Activated CD4-positive, alpha-beta T cell treated with anti-CD3 and anti-CD28 coated beads for 36 hours (primary cell): ENCODE results near the gene CREB5. TPM values are rescaled to one million over a fixed set of nuclear protein-coding genes. Genes with fewer than 3 reads are reported as not detected.

Experiments used
- ATAC-seq: fragments of 200-7000 bp; cut with Tn5 transposase; one replicate; pipeline ENCODE4 v1.10.0; 2021; ENCODE audit warnings: mild to moderate bottlenecking, moderate library complexity
- CTCF ChIA-PET: fragments of 350-600 bp; sonication (Branson Sonifier 250); formaldehyde crosslinking; loops from one replicate; lab custom pipeline; 2021; ENCODE audit warnings: antibody characterized with exemption; lab: Charles Lee
- POLR2A ChIA-PET: fragments of 350-600 bp; sonication (Branson Sonifier 250); formaldehyde crosslinking; loops from one replicate; lab custom pipeline; 2021; ENCODE audit warnings: antibody characterized with exemption, inconsistent platforms; lab: Charles Lee
- DNase-seq: peaks from one replicate; pipeline ENCODE4 v3.0.0-alpha.2; 2020
- H3K27ac Mint-ChIP-seq: one replicate; pipeline ENCODE4 v1.8.0; 2021; ENCODE audit warnings: mixed read lengths
- H3K27me3 Mint-ChIP-seq: one replicate; pipeline ENCODE4 v1.8.0; 2021; ENCODE audit warnings: mixed read lengths
- H3K36me3 Mint-ChIP-seq: one replicate; pipeline ENCODE4 v1.8.0; 2021; ENCODE audit warnings: low read depth, mixed read lengths
- H3K4me1 Mint-ChIP-seq: one replicate; pipeline ENCODE4 v1.8.0; 2021; ENCODE audit warnings: mixed read lengths
- H3K4me3 Mint-ChIP-seq: one replicate; pipeline ENCODE4 v1.8.0; 2021; ENCODE audit warnings: mild to moderate bottlenecking, moderate library complexity, mixed read lengths
- H3K9me3 Mint-ChIP-seq: one replicate; pipeline ENCODE4 v1.8.0; 2021; ENCODE audit warnings: low read depth, mixed read lengths
- intact Hi-C, 2 experiments: fragments of 100-400 bp; cut with DNase I in 1 of 2; cut with micrococcal nuclease in 1 of 2; formaldehyde crosslinking; loops; one replicate each; pipeline versions ENCODE4 v1.14.2 to v1.15.1; 2022 to 2024; cut with DNase I, micrococcal nuclease
- total RNA-seq, 2 experiments: library from RNA; stranded (reverse); gene quantifications; one replicate each; pipeline ENCODE4 v1.2.3, GENCODE V29; 2021

CREB5 gene
- total RNA-seq, 2 experiments from 2014 or later = 0.50 to 0.61 TPM

DNA sequence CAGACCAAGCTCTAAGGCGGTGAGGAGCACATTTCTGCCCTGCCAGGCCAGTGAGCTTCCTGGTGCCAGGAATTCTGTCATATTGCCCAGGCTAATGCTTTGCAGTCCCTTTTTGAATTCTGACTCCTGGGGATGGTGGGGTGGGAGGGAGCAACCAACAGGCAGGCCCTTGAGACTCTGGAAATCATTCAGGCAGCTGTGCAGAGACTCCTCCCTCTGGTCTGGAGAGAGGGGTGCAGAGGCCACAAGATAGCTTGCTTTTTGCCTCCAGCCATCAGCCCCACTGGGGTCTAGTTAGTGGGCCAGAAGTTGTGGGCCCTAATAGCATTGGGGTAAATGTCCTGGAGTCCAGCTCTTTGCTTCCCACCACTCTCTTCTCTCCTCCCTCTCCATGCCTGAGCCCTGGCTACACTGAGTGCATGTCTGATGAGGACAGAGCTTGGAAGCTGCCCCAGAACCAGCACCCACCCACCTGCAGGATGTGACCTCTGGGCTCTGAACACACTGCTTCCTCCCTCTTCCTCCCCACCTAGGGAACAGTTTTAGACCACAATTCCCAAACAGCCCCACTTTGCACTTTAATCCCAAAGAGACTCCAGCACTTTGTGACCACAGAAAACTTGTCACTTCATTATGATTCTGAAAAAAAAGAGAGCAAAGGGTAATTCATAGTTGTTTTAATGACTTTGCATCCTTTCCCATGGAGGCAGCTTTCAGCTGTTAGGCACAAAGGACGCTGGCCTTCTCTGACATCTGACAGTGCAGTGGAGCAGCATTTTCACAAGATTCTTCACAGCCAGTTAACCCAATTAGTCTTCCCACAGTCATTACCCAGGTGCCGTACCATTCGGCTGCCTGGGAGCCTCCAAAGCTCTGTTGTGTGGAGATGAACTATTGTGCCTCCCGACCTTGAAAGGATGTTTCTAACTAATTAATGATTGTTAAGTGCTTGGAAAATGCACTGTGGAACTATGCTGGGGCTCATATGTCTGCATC is 283.3 kb downstream of the CREB5 start:
- ATAC-seq (no peak), DNase-seq (no peak)
- no peaks in the 10 kb centered on the region for H3K9me3 Mint-ChIP-seq
- H3K27ac Mint-ChIP-seq = no peak overlapping the region
- intact Hi-C loops = no loop called here
- POLR2A ChIA-PET = no interaction called here
- no peaks in the 10 kb centered on the region for H3K4me1 Mint-ChIP-seq
- peaks cover 3% of the 10 kb centered on the region for H3K27me3 Mint-ChIP-seq
- CTCF ChIA-PET = interaction anchor here (0.9 kb wide), 1 partner anchor 57 kb away, joined by 3 read pairs; no protein-coding TSS in a partner anchor
- H3K4me3 Mint-ChIP-seq = no peak overlapping the region
- no peaks in the 10 kb centered on the region for H3K36me3 Mint-ChIP-seq

- intact Hi-C loops = no loop called here
- H3K4me1 Mint-ChIP-seq = no peaks in the 10 kb centered on the region
- POLR2A ChIA-PET = interaction anchor here (0.6 kb wide), 1 partner anchor 638 kb away, joined by 4 read pairs; no protein-coding TSS in a partner anchor
- ATAC-seq (no peak), DNase-seq (no peak)
- no peaks in the 10 kb centered on the region for H3K36me3 Mint-ChIP-seq
- no peaks in the 10 kb centered on the region for H3K27me3 Mint-ChIP-seq
- H3K27ac Mint-ChIP-seq = no peak overlapping the region
- H3K9me3 Mint-ChIP-seq = no peaks in the 10 kb centered on the region
- H3K4me3 Mint-ChIP-seq = no peak overlapping the region
- CTCF ChIA-PET = interaction anchor here (0.6 kb wide), 1 partner anchor 16 kb away, joined by 3 read pairs; no protein-coding TSS in a partner anchor
These were observed 285.7 kb downstream of the CREB5 start for GRCh38 chr7:28697913-28698563.

- Mint-ChIP-seq H3K4me3 (no peak overlapping the region), H3K27ac (no peak overlapping the region), H3K9me3 (no peaks in the 10 kb centered on the region), H3K4me1 (no peaks in the 10 kb centered on the region), H3K27me3 (no peaks in the 10 kb centered on the region), H3K36me3 (no peaks in the 10 kb centered on the region)
- POLR2A ChIA-PET = no interaction called here
- intact Hi-C loops = no loop called here
- DNase-seq (no peak), ATAC-seq (no peak)
- CTCF ChIA-PET = interaction anchor here (1.3 kb wide), 1 partner anchor 22 kb away, joined by 3 read pairs; no protein-coding TSS in a partner anchor
These were observed 286.5 kb downstream of the CREB5 start for GRCh38 chr7:28698840-28699239.

- H3K27me3 Mint-ChIP-seq = no peaks in the 10 kb centered on the region
- no peak for ATAC-seq
- no peaks in the 10 kb centered on the region for H3K9me3 Mint-ChIP-seq
- H3K4me3 Mint-ChIP-seq = no peak overlapping the region
- ChIA-PET CTCF (interaction anchor here (1.3 kb wide), 1 partner anchor 20 kb away, joined by 3 read pairs; no protein-coding TSS in a partner anchor), POLR2A (interaction anchor here (0.7 kb wide), 1 partner anchor 47 kb away, joined by 3 read pairs; no protein-coding TSS in a partner anchor)
- H3K36me3 Mint-ChIP-seq = no peaks in the 10 kb centered on the region
- intact Hi-C loops = no loop called here
- no peak overlapping the region for H3K27ac Mint-ChIP-seq
- H3K4me1 Mint-ChIP-seq = no peaks in the 10 kb centered on the region
- DNase-seq = no peak
These were observed 287.8 kb downstream of the CREB5 start for GRCh38 chr7:28700096-28700495.

DNA sequence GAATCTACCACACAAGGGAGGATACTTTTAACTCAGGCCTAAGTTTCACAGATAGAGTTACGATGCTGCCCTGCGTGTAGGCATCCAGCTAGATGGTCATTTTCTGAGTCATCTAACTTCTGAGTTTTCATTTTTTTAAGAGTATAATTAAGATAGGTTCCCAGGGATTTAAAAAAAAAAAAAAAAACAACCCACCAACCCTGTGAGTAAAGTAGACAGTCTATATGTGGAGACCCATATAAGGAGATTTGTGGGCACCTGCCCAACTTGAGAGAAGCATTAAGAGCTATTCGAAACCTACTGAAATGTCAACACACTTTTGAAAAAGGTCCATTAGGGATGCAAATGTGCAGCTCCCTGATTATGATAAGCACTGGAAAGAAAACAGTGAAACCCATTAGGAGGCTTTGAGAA is 288.5 kb downstream of the CREB5 start:
- CTCF ChIA-PET = interaction anchor here (0.7 kb wide), 1 partner anchor 810 kb away, joined by 3 read pairs; no protein-coding TSS in a partner anchor

DNA sequence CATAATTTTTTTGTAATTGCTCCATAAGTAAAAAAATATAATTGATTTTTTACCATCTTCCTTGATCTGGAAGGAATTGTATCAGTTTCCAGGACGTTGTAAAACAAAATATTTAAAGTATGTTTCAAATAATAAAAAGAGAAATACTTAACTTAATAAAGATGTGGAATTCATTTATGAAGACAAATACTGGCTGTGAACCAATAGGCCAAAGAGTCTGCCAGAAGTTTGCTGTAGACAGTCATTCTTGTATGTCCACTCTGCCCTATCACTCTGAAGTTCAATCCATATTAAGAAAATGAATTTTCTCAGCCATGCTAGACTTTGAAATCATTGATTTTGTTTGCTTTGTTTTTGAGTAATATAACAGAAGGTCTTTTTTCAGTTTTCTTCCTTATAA is 289.4 kb downstream of the CREB5 start:
- intact Hi-C loops = no loop called here
- ChIA-PET CTCF (no interaction called here), POLR2A (no interaction called here)
- ATAC-seq = no peak
- Mint-ChIP-seq H3K4me1 (no peaks in the 10 kb centered on the region), H3K9me3 (no peaks in the 10 kb centered on the region), H3K27ac (no peak overlapping the region), H3K4me3 (no peak overlapping the region), H3K36me3 (no peaks in the 10 kb centered on the region), H3K27me3 (no peaks in the 10 kb centered on the region)
- no peak for DNase-seq

More for the DNA sequence above, 288.5 kb downstream of the CREB5 start:
- intact Hi-C loops = no loop called here
- Mint-ChIP-seq H3K4me1 (no peaks in the 10 kb centered on the region), H3K27me3 (no peaks in the 10 kb centered on the region), H3K9me3 (no peaks in the 10 kb centered on the region), H3K36me3 (no peaks in the 10 kb centered on the region), H3K27ac (no peak overlapping the region), H3K4me3 (no peak overlapping the region)
- DNase-seq = no peak
- POLR2A ChIA-PET = no interaction called here
- ATAC-seq = no peak

DNA sequence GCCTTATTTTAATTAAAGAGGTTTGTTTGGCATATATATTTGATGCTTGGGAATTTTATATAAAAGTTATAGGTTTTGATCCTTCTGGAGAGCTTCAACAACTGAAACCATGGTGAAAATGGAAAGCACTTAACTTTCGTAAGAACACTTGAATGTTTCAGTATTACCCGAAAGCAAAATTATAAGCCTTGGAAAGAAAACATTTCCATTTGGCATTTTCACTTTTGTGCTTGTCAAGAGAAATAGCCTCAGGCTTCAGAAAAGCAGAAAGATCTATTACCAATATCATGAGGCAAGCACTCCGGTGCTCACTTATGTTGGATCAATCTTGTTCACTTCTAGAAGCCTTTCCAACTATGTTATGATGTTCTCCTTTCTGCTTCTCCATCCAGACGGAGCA is 289.9 kb downstream of the CREB5 start:
- Mint-ChIP-seq H3K36me3 (no peaks in the 10 kb centered on the region), H3K27ac (no peak overlapping the region), H3K4me1 (no peaks in the 10 kb centered on the region), H3K9me3 (no peaks in the 10 kb centered on the region), H3K4me3 (no peak overlapping the region), H3K27me3 (no peaks in the 10 kb centered on the region)
- intact Hi-C loops = no loop called here
- no peak for ATAC-seq
- DNase-seq = no peak
- ChIA-PET CTCF (no interaction called here), POLR2A (no interaction called here)

DNA sequence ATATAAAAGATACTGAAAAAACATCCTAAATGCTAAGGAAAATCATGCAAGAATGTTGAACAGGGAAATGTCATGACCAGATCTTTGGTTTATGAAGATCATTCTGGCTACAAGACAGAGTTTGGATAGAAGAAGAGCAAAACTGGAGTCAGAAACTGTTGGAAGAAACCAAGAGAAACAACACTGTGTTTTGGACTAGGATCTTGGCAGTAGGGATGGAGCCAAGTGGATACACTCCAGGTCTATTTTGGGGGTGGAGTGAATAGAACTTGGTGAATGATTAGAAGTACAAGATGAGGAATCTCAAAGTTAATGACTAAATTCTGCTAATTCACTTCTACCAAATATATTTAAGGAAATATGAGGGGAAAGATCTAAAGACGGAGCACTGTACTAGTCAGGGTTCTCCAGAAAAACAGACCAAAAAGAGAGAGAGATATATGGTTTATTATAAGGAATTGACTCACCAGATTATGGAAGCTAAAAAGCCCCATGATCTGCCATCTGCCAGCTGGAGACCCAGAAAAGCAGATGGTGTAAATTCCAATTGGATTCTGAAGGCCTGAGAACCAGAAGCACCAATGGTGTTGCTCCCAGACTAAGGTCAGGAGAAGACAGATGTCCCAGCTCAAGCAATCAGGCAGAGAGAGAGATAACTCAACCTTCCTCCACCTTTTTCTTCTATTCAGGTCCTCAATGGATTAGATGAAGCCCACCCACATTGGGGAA is 290.9 kb downstream of the CREB5 start:
- ChIA-PET CTCF (interaction anchor here (0.6 kb wide), 1 partner anchor 315 kb away, joined by 3 read pairs; no protein-coding TSS in a partner anchor), POLR2A (no interaction called here)
- H3K27ac Mint-ChIP-seq = no peak overlapping the region
- H3K4me3 Mint-ChIP-seq = no peak overlapping the region
- no peak for ATAC-seq
- peaks cover 3% of the 10 kb centered on the region for H3K27me3 Mint-ChIP-seq
- H3K4me1 Mint-ChIP-seq = no peaks in the 10 kb centered on the region
- H3K36me3 Mint-ChIP-seq = no peaks in the 10 kb centered on the region
- intact Hi-C loops = no loop called here
- no peaks in the 10 kb centered on the region for H3K9me3 Mint-ChIP-seq
- DNase-seq = no peak

DNA sequence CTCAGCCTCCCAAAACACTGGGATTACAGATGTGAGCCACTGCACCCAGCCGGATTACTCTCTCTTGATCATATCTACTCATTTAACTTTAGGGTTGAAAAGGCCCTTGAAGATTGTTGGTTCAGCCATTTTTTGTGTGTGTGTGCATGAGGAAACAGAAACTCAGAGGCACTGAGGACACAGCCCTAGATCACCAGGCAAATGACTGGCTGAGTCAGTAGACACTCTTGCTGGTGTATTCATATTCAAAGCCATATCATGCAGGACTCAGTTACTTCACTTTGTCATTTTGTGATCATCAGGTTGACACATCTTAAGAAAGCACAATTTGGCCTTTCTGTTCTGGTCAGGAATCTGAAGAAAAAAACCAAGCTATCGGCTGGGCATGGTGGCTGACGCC is 292.4 kb downstream of the CREB5 start:
- intact Hi-C loops = no loop called here
- CTCF ChIA-PET = no interaction called here
- Mint-ChIP-seq H3K36me3 (no peaks in the 10 kb centered on the region), H3K4me3 (no peak overlapping the region), H3K27ac (no peak overlapping the region), H3K9me3 (no peaks in the 10 kb centered on the region), H3K27me3 (peaks cover 3% of the 10 kb centered on the region), H3K4me1 (no peaks in the 10 kb centered on the region)
- DNase-seq (no peak), ATAC-seq (no peak)
- POLR2A ChIA-PET = no interaction called here

GRCh38 chr7:28705350-28705749 is 293.0 kb downstream of the CREB5 start:
- ATAC-seq (no peak), DNase-seq (no peak)
- ChIA-PET POLR2A (no interaction called here), CTCF (no interaction called here)
- intact Hi-C loops = no loop called here
- no peaks in the 10 kb centered on the region for H3K4me1 Mint-ChIP-seq
- H3K36me3 Mint-ChIP-seq = no peaks in the 10 kb centered on the region
- no peak overlapping the region for H3K4me3 Mint-ChIP-seq
- H3K27ac Mint-ChIP-seq = no peak overlapping the region
- H3K9me3 Mint-ChIP-seq = no peaks in the 10 kb centered on the region
- peaks cover 3% of the 10 kb centered on the region for H3K27me3 Mint-ChIP-seq

GRCh38 chr7:28706584-28706983 is 294.3 kb downstream of the CREB5 start:
- DNase-seq = no peak
- ATAC-seq = no peak
- H3K27ac Mint-ChIP-seq = no peak overlapping the region
- no peak overlapping the region for H3K4me3 Mint-ChIP-seq
- H3K27me3 Mint-ChIP-seq = peaks cover 5% of the 10 kb centered on the region
- no peaks in the 10 kb centered on the region for H3K4me1 Mint-ChIP-seq
- H3K36me3 Mint-ChIP-seq = no peaks in the 10 kb centered on the region
- ChIA-PET CTCF (interaction anchor here (0.6 to 0.9 kb wide), 2 partner anchors 31 to 527 kb away, joined by 3 read pairs; no protein-coding TSS in a partner anchor), POLR2A (no interaction called here)
- H3K9me3 Mint-ChIP-seq = no peaks in the 10 kb centered on the region
- intact Hi-C loops = no loop called here
